Measurements from ENCODE around the gene LUZP2. TPM values are rescaled to one million over a fixed set of nuclear protein-coding genes. Genes with fewer than 3 reads are reported as not detected.

LUZP2 gene
- total and polyA plus RNA-seq, 2 of the 8 experiments (the other 6 are each of a cell fraction or from before 2014, with no cell fraction given): 0.79 to 1.5 TPM

- Histone ChIP-seq H3K79me1 (ENCODE audit: low read depth, low read length) (no peaks in the 10 kb centered on the region), H3K36me3 (ENCODE audit: control insufficient read depth in 2 of 4, insufficient read depth in 4 of 4, low read length in 3 of 4) (no peaks in the 10 kb centered on the region), H2AFZ (ENCODE audit: low read length) (no peak overlapping the region), H3K18ac (ENCODE audit: extremely low read depth, low read length) (no peak overlapping the region), H4K20me1 (replicated peaks in 1 of 2; ENCODE audit: control insufficient read depth in 1 of 2, insufficient read depth in 2 of 2, low read length in 2 of 2) (no peaks in the 10 kb centered on the region), H2BK12ac (ENCODE audit: low read depth, low read length) (no peak overlapping the region), H3K9ac (replicated peaks in 1 of 4; ENCODE audit: extremely low read depth in 1 of 4, low read depth in 3 of 4, low read length in 3 of 4) (no peak overlapping the region), H2BK120ac (replicated peaks; ENCODE audit: low read depth, low read length) (no peak overlapping the region), H3K23ac (ENCODE audit: insufficient read length) (no peak overlapping the region), H2BK15ac (ENCODE audit: low read length) (no peak overlapping the region), H3K4me2 (ENCODE audit: insufficient read depth in 1 of 2, low read depth in 2 of 2, low read length in 2 of 2) (no peak overlapping the region), H3K27me3 (replicated peaks in 1 of 4; ENCODE audit: control insufficient read depth in 3 of 4, extremely low read depth in 1 of 4, insufficient read depth in 3 of 4, low read length in 3 of 4) (peaks cover 0 to 1% (median 0%) of the 10 kb centered on the region in 4 experiments; a peak in 1 of 7 replicates), H4K91ac (replicated peaks; ENCODE audit: insufficient read length, low read length) (no peak overlapping the region), H3K56ac (replicated peaks; ENCODE audit: insufficient read length, low read depth, low read length) (no peak overlapping the region), H2AK5ac (ENCODE audit: low read depth, low read length) (no peak overlapping the region), H3K79me2 (ENCODE audit: control insufficient read depth in 1 of 2, insufficient read depth in 2 of 2, low read length in 2 of 2) (no peaks in the 10 kb centered on the region), H3K9me3 (ENCODE audit: insufficient read depth in 2 of 2, low read depth in 1 of 2, low read length in 1 of 2) (no peaks in the 10 kb centered on the region), H3K4me1 (replicated peaks in 1 of 4; ENCODE audit: control insufficient read depth in 3 of 4, insufficient read depth in 4 of 4, low read length in 3 of 4) (no peaks in the 10 kb centered on the region; a peak in 1 of 7 replicates), H3K27ac (ENCODE audit: low read depth, low read length) (no peak overlapping the region), H3K14ac (ENCODE audit: insufficient read length) (no peak overlapping the region), H2BK20ac (ENCODE audit: low read length) (no peak overlapping the region), H3K4ac (replicated peaks; ENCODE audit: insufficient read length, low read depth, low read length) (no peak overlapping the region), H2BK5ac (ENCODE audit: low read depth, low read length) (no peak overlapping the region), H4K5ac (ENCODE audit: insufficient read length, low read depth, low read length) (no peak overlapping the region), H3K4me3 (ENCODE audit: extremely low read depth in 1 of 4, insufficient read depth in 2 of 4, low read depth in 3 of 4, low read length in 4 of 4) (no peak overlapping the region), H3K23me2 (ENCODE audit: low read depth, low read length) (no peaks in the 10 kb centered on the region), H4K8ac (ENCODE audit: extremely low read depth, insufficient read depth, low read length) (no peak overlapping the region)
- ChIA-PET CTCF (ENCODE audit: partially characterized antibody) (interaction anchor here (1.0 kb wide), 1 partner anchor 22 kb away, joined by 3 read pairs; no protein-coding TSS in a partner anchor), POLR2A (ENCODE audit: partially characterized antibody) (no interaction called here)
- FAIRE-seq: no peak
- DNase-seq (ENCODE audit: low read depth in 1 of 2, low spot score in 2 of 2): no peak
- WGBS, 2 experiments (ENCODE audit: extremely low coverage in 1 of 2, insufficient coverage in 1 of 2, insufficient read length in 1 of 2, insufficient replicate concordance in 2 of 2, low coverage in 1 of 2, low lambda C conversion rate in 2 of 2, missing lambda C conversion rate in 1 of 2): 91% methylated on average over 5 of the region's 5 CpGs; no CpG with 5 or more reads in 1 of the 2 experiments
- TF ChIP-seq TEAD4 (IDR thresholded peaks at IDR 0.05; ENCODE audit: low read depth, low read length) (no peak), FOSL1 (IDR thresholded peaks at IDR 0.05; ENCODE audit: insufficient read depth, low read depth, low read length) (no peak), YY1 (IDR thresholded peaks at IDR 0.05; ENCODE audit: low read depth, low read length) (no peak), ATF3 (IDR thresholded peaks at IDR 0.05; ENCODE audit: insufficient read depth, low read depth, low read length) (no peak), BCL11A (IDR thresholded peaks at IDR 0.05; ENCODE audit: low read depth in 2 of 2, low read length in 2 of 2) (no peak), TCF12 (IDR thresholded peaks at IDR 0.05; ENCODE audit: low read depth, low read length) (no peak)
Measured at GRCh38 chr11:24628224-24628776, 131.4 kb downstream of the LUZP2 start.

All from H1 (cell line).